Breast epithelium (tissue), 4 donors: ENCODE results near the gene SUCO. TPM values are rescaled to one million over a fixed set of nuclear protein-coding genes. Genes with fewer than 3 reads are reported as not detected.

ENCODE experiments used
- DNase-seq, 2 donors: peaks; one replicate each; pipeline ENCODE4 v3.0.0-alpha.2; 2019; ENCODE audit warnings: low spot score in 2 of 2
- H3K27ac ChIP-seq, 2 donors: fragments of 200-600 bp; sonication (generic) in 1 of 2; one replicate each; pipeline ENCODE4 v1.5.1; 2016 to 2019; ENCODE audit warnings: mild to moderate bottlenecking in 1 of 2
- H3K27me3 ChIP-seq, 2 donors: fragments of 200-600 bp; sonication (generic) in 1 of 2; one replicate each; pipeline versions ENCODE4 v1.5.1 to v1.6.0; 2017 to 2019; ENCODE audit warnings: control low read depth in 1 of 2, mild to moderate bottlenecking in 1 of 2
- H3K36me3 ChIP-seq: fragments of 200-600 bp; one replicate; pipeline ENCODE4 v1.5.1; 2019
- H3K4me1 ChIP-seq, 2 donors: fragments of 200-600 bp; sonication (generic); one replicate each; pipeline ENCODE4 v1.5.1; 2016 to 2019; ENCODE audit warnings: control low read depth in 1 of 2
- H3K4me3 ChIP-seq, 3 donors: fragments of 200-600 bp; sonication (generic); 1 replicate in 2 of 3; 2 replicates in 1 of 3; pipeline ENCODE4 v1.5.1; 2016 to 2019; ENCODE audit warnings: mild to moderate bottlenecking in 3 of 3, moderate library complexity in 2 of 3
- H3K9me3 ChIP-seq, 2 donors: fragments of 200-600 bp; sonication (generic) in 1 of 2; one replicate each; pipeline ENCODE4 v1.5.1; 2016 to 2019; ENCODE audit warnings: control low read depth in 1 of 2
- POLR2A ChIP-seq: fragments of 450-650 bp; IDR thresholded peaks from one replicate; pipeline ENCODE4 v1.6.1; 2016; ENCODE audit warnings: antibody characterized with exemption, mild to moderate bottlenecking, moderate library complexity
- POLR2AphosphoS5 ChIP-seq, 3 donors: sonication (generic); formaldehyde crosslinking; IDR thresholded peaks; one replicate each; pipeline ENCODE4 v1.6.1; 2017; ENCODE audit warnings: antibody characterized with exemption in 3 of 3
- intact Hi-C: fragments of 100-400 bp; cut with DNase I; formaldehyde crosslinking; loops from one replicate; pipeline ENCODE4 v1.15.1; 2023; ENCODE audit warnings: low total_unique reads
- total RNA-seq, 3 donors: library from RNA; depleted of rRNA; stranded (reverse); fragments of >200 nt; gene quantifications; one replicate each; pipeline ENCODE4 v1.1.0, GENCODE V29; 2016
- TF ChIP-seq, protein P1 (sequence below), 3 donors: fragments of 450-650 bp; IDR thresholded peaks; one replicate each; pipeline ENCODE4 v1.5.1; 2016 to 2017; ENCODE audit warnings: antibody characterized with exemption in 3 of 3, mild to moderate bottlenecking in 3 of 3, moderate library complexity in 3 of 3

The SUCO gene
- total RNA-seq, 3 donors from 2014 or later = 29.6 to 70.8 (median 43.9) TPM

DNA sequence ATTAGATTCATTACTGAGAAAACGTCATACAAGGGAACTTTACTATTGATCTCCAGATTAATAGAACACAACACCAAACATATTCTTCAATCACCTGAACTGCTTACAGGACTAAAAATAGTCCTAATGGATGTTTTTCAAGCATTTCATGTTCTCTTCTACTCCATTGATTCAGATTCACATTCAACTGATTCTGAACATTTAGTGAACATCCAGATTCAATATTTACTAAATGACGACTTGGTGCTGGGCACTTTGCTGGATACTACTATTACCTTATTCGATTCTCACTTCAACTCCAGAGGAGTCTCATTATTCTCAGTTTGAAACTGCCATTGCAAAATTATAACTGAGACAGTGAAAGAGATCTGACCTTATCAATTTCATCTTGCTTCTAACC is 18.8 kb upstream of the SUCO start:
- Histone ChIP-seq H3K27me3 (no peaks in the 10 kb centered on the region), H3K4me1 (no peaks in the 10 kb centered on the region), H3K4me3 (no peak overlapping the region), H3K36me3 (no peaks in the 10 kb centered on the region), H3K27ac (no peak overlapping the region), H3K9me3 (no peaks in the 10 kb centered on the region)
- intact Hi-C loops = no loop called here
- no peak for DNase-seq
- no peak for TF ChIP-seq POLR2AphosphoS5 (IDR thresholded peaks at IDR 0.05)
- no peak for TF ChIP-seq POLR2A
- TF ChIP-seq, protein P1, sequence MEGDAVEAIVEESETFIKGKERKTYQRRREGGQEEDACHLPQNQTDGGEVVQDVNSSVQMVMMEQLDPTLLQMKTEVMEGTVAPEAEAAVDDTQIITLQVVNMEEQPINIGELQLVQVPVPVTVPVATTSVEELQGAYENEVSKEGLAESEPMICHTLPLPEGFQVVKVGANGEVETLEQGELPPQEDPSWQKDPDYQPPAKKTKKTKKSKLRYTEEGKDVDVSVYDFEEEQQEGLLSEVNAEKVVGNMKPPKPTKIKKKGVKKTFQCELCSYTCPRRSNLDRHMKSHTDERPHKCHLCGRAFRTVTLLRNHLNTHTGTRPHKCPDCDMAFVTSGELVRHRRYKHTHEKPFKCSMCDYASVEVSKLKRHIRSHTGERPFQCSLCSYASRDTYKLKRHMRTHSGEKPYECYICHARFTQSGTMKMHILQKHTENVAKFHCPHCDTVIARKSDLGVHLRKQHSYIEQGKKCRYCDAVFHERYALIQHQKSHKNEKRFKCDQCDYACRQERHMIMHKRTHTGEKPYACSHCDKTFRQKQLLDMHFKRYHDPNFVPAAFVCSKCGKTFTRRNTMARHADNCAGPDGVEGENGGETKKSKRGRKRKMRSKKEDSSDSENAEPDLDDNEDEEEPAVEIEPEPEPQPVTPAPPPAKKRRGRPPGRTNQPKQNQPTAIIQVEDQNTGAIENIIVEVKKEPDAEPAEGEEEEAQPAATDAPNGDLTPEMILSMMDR (IDR thresholded peaks at IDR 0.05) = no peak

DNA sequence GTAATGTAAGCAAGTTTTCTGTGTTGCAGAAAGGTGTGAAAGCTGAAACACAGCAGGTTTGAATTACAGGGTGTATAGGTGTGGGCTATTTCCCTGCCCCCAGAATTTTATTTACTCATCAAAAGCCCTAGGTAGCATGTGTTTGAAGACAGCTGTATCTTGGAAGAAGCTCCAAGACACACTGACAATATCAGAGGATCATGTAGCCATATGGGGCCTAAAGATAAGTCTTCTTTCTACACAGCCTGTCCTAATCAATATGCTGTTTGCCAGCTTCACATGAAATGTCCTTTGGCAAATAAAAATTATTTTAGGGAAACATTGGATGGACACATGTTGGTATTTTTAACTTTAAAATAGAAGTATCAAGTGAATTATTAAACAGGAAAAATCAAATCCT is 17.5 kb upstream of the SUCO start:
- Histone ChIP-seq H3K27me3 (no peaks in the 10 kb centered on the region), H3K9me3 (no peaks in the 10 kb centered on the region), H3K4me3 (no peak overlapping the region), H3K36me3 (no peaks in the 10 kb centered on the region), H3K27ac (no peak overlapping the region), H3K4me1 (no peaks in the 10 kb centered on the region)
- TF ChIP-seq, protein P1 (IDR thresholded peaks at IDR 0.05) = no peak
- TF ChIP-seq POLR2A (no peak), POLR2AphosphoS5 (IDR thresholded peaks at IDR 0.05) (no peak)
- intact Hi-C loops = no loop called here
- no peak for DNase-seq

DNA sequence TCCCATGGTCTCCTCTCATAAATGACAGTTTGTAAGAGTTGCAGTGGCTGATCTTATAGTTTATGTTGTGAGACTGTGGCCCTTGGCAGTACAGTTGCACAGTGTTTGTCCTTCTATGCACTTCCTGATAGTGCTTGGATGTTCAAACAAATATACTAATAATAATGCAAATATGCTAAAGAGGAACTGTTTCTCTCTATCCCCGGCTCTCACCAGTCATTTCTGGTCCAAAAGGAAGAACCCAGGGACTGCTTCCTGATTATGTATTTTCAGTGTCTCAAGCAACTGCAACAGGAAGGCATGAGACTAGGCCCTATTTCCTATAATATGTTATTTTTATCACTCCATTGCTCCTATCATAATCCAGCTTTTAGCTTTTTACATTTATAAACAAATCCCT is 17.0 kb upstream of the SUCO start:
- no peaks in the 10 kb centered on the region for H3K4me1 ChIP-seq
- no peaks in the 10 kb centered on the region for H3K36me3 ChIP-seq
- DNase-seq = no peak
- H3K9me3 ChIP-seq = no peaks in the 10 kb centered on the region
- H3K27ac ChIP-seq = no peak overlapping the region
- no peak for TF ChIP-seq POLR2A
- TF ChIP-seq POLR2AphosphoS5 (IDR thresholded peaks at IDR 0.05) = no peak
- TF ChIP-seq, protein P1 (IDR thresholded peaks at IDR 0.05) = no peak
- H3K27me3 ChIP-seq = no peaks in the 10 kb centered on the region
- no peak overlapping the region for H3K4me3 ChIP-seq
- intact Hi-C loops = no loop called here

DNA sequence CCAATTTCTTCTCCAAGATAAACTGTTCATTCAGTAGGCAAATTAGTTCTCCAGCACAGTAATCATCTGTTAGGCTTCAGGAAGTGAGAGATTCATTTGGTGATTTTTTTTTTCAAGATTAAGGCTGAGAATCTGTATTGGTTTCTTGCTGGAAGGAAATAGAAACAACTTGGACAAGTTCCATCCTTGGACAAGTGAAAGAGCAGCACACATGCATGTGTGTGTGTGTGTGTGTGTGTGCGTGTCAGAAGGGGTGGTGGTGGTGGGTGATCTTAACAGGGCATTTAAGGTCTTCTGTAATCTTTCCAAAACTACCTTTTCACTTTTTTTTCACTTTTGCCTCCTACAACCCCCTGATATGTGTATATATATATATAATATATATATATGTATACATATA is 15.9 kb upstream of the SUCO start:
- no peaks in the 10 kb centered on the region for H3K27me3 ChIP-seq
- no peaks in the 10 kb centered on the region for H3K36me3 ChIP-seq
- H3K9me3 ChIP-seq = no peaks in the 10 kb centered on the region
- H3K4me1 ChIP-seq = no peaks in the 10 kb centered on the region
- intact Hi-C loops = no loop called here
- TF ChIP-seq POLR2AphosphoS5 (IDR thresholded peaks at IDR 0.05) (no peak), POLR2A (no peak)
- TF ChIP-seq, protein P1 (IDR thresholded peaks at IDR 0.05) = no peak
- H3K27ac ChIP-seq = no peak overlapping the region
- H3K4me3 ChIP-seq = no peak overlapping the region
- no peak for DNase-seq

DNA sequence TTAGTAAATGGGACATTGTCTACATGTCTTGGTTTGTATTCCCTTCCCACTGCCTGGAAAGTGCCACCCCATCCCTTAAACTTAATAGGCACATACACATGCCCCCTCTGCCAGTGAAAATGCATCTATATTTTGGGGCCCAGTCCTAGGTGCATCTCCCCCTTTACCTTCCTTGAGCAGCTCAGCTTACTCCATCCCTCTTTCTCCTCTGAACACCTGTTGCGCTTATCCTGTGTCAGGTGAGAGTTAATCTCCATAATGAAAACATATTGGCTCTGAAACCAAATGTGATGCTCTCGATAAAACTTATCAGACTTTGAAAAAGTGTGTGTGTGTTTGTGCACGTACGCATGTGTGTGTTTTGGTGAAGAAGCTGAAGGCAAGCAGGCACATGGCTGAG is 15.4 kb upstream of the SUCO start:
- DNase-seq = no peak
- H3K4me1 ChIP-seq = no peaks in the 10 kb centered on the region
- no peaks in the 10 kb centered on the region for H3K9me3 ChIP-seq
- no peak overlapping the region for H3K4me3 ChIP-seq
- no peak overlapping the region for H3K27ac ChIP-seq
- intact Hi-C loops = no loop called here
- TF ChIP-seq, protein P1 (IDR thresholded peaks at IDR 0.05) = no peak
- no peaks in the 10 kb centered on the region for H3K27me3 ChIP-seq
- no peaks in the 10 kb centered on the region for H3K36me3 ChIP-seq
